ENCODE data around the gene TOP3B. TPM values are rescaled to one million over a fixed set of nuclear protein-coding genes. Genes with fewer than 3 reads are reported as not detected.

The TOP3B gene
- total and polyA plus RNA-seq, 9 of the 15 experiments (the other 6 are each of a cell fraction or from before 2014, with no cell fraction given), result 3.0 to 188 (median 112) TPM

- TF ChIP-seq TFAP4 (CRISPR knock-in tag; IDR thresholded peaks at IDR 0.05; ENCODE audit: borderline replicate concordance), result peak; percentile 96
- TF ChIP-seq, protein P1, sequence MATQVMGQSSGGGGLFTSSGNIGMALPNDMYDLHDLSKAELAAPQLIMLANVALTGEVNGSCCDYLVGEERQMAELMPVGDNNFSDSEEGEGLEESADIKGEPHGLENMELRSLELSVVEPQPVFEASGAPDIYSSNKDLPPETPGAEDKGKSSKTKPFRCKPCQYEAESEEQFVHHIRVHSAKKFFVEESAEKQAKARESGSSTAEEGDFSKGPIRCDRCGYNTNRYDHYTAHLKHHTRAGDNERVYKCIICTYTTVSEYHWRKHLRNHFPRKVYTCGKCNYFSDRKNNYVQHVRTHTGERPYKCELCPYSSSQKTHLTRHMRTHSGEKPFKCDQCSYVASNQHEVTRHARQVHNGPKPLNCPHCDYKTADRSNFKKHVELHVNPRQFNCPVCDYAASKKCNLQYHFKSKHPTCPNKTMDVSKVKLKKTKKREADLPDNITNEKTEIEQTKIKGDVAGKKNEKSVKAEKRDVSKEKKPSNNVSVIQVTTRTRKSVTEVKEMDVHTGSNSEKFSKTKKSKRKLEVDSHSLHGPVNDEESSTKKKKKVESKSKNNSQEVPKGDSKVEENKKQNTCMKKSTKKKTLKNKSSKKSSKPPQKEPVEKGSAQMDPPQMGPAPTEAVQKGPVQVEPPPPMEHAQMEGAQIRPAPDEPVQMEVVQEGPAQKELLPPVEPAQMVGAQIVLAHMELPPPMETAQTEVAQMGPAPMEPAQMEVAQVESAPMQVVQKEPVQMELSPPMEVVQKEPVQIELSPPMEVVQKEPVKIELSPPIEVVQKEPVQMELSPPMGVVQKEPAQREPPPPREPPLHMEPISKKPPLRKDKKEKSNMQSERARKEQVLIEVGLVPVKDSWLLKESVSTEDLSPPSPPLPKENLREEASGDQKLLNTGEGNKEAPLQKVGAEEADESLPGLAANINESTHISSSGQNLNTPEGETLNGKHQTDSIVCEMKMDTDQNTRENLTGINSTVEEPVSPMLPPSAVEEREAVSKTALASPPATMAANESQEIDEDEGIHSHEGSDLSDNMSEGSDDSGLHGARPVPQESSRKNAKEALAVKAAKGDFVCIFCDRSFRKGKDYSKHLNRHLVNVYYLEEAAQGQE (IDR thresholded peaks at IDR 0.05; ENCODE audit: borderline replicate concordance), result no peak
- TF ChIP-seq, protein P1 (CRISPR knock-in tag; IDR thresholded peaks at IDR 0.05; ENCODE audit: low read depth), result no peak
- no peak for TF ChIP-seq BRD4 (IDR thresholded peaks at IDR 0.05)
- TF ChIP-seq BDP1 (IDR thresholded peaks at IDR 0.05; ENCODE audit: insufficient read depth, insufficient read length), result no peak
- no peak for TF ChIP-seq ARID1B (IDR thresholded peaks at IDR 0.05)
- peak; percentile 45; the same call in 1 of the 2 replicates for TF ChIP-seq ZBED1 (IDR thresholded peaks at IDR 0.05)
- no peak for TF ChIP-seq CHD2 (IDR thresholded peaks at IDR 0.05; ENCODE audit: low read depth, low read length)
- TF ChIP-seq SMARCA5 (IDR thresholded peaks at IDR 0.05), result no peak
- no peak for TF ChIP-seq BRD9 (IDR thresholded peaks at IDR 0.05; ENCODE audit: low read depth, partially characterized antibody)
- no peak for TF ChIP-seq PHF20 (IDR thresholded peaks at IDR 0.05; ENCODE audit: partially characterized antibody)
- TF ChIP-seq MAX (CRISPR knock-in tag; IDR thresholded peaks at IDR 0.05), result peak; percentile 50; the same call in 1 of the 2 replicates
- no peak for TF ChIP-seq SETDB1 (IDR thresholded peaks at IDR 0.05; ENCODE audit: low read length)
- TF ChIP-seq ZBTB33 (CRISPR knock-in tag; IDR thresholded peaks at IDR 0.05), result no peak
- no peak for TF ChIP-seq STAT5A (IDR thresholded peaks at IDR 0.05; ENCODE audit: borderline replicate concordance, low read length)
- TF ChIP-seq, protein P2, sequence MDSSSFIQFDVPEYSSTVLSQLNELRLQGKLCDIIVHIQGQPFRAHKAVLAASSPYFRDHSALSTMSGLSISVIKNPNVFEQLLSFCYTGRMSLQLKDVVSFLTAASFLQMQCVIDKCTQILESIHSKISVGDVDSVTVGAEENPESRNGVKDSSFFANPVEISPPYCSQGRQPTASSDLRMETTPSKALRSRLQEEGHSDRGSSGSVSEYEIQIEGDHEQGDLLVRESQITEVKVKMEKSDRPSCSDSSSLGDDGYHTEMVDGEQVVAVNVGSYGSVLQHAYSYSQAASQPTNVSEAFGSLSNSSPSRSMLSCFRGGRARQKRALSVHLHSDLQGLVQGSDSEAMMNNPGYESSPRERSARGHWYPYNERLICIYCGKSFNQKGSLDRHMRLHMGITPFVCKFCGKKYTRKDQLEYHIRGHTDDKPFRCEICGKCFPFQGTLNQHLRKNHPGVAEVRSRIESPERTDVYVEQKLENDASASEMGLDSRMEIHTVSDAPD (CRISPR knock-in tag; IDR thresholded peaks at IDR 0.05), result no peak
- no peak for TF ChIP-seq TBL1XR1 (IDR thresholded peaks at IDR 0.05; ENCODE audit: low read length in 2 of 2)
These were observed 48.1 kb upstream of the TOP3B start (continued) for GRCh38 chr22:22030493-22031182.
